RPMI7951 (cell line): ENCODE data around the gene FGD5. TPM values are rescaled to one million over a fixed set of nuclear protein-coding genes. Genes with fewer than 3 reads are reported as not detected.

Source experiments
- DNase-seq: peaks from one replicate; pipeline ENCODE4 v3.0.0-alpha.2; 2012; ENCODE audit warnings: low read depth
- total RNA-seq: library from RNA; depleted of rRNA; stranded (reverse); fragments of >200 nt; shearing (Covaris generic); gene quantifications from 2 replicates; pipeline ENCODE4 v1.2.3, GENCODE V29; 2014; rRNA removed

The FGD5 gene
- total RNA-seq, 1 experiment from 2014 or later = 7.9 TPM

DNA sequence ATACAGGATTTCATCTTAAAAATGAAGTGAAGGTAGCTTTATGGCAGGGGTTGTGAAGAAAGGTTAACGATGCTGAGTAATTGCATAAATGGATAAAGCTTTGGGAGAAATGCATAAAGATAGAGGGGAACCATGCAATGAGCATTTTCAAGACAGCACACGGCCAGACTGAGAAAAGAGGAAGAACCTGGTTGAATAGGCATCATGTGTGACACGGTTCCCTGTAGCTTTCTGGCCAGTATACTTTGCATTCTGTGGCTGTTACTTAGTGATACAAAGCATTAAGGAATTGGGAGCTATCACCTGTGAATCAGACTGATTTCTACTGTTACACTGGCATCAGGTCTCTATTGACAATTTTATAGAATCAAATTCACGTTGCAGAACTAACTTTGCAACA is 161.9 kb downstream of the FGD5 start:
- no peak for DNase-seq

Other genes with a start within 250 kb of the FGD5 start
- gene CCDC174, start 167.2 kb upstream of the FGD5 start, total RNA-seq = 10.8 TPM in 2 replicates
- gene C3orf20, start 143.8 kb upstream of the FGD5 start, total RNA-seq = not detected in 2 replicates
- 23.7 and 30.4 TPM in 2 replicates for gene NR2C2, start 128.6 kb downstream of the FGD5 start, total RNA-seq
- gene MRPS25, start 246.4 kb downstream of the FGD5 start, total RNA-seq = 11.3 and 20.8 TPM in 2 replicates